ENCODE measurements around the gene TMEM150A.
"Not testable (repeated sequence)": the region's sequence is repeated elsewhere in the genome, so short reads cannot be mapped to it uniquely, and the experiment has no call there.

Gene TMEM150A

DNA sequence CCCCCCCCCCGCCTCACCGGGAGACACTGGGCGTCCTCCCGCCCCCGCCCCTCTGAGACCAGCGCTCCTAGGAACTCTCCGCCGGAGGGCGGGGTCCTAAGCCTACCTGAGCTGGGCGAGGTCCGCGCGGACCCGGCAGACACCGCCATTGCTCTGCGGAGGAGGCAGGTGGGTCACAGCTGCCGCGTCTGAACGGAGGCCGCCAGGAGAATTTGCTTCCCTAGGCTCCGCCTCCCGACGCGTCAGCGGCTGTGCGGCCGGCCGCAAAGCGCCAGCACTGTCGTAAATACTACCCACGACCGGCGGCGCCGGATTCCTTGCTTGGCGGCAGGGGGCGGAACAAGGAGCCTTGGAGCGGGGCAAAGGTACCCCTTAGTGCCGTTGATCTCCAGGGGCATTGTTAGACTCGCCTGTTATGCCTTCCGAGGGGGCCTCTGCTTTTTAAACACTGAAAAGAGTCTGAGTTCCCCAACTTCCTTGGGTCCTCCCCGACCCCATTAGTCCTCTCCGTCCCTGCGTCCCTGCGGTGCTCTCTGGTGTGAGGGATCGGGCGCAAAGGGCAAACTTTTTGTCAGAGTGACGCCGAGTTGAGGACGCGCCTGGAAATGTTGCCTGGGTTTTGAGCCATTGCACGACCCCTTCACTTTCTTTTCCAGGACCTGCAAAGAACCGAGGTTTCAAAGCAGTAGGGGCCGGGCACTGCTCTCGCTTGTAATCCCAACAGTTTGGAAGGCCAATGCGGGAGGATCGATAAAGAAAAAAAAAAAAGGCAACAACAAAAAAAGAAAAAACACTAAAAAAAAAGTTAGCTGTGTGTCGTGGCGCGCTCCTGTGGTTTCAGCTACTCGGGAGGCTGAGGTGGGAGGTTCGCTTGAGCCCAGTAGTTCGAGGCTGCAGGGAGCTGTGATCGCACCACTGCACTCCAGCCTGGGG is 41.0 kb downstream of the TMEM150A start, which contains the start of gene GGCX:
TSS of gene GGCX (minus strand) at position 214 of the 933 bp plus-strand sequence. CDS start at position 149, 65 bp downstream.
- DNase-seq, result peak; percentile 92

DNA sequence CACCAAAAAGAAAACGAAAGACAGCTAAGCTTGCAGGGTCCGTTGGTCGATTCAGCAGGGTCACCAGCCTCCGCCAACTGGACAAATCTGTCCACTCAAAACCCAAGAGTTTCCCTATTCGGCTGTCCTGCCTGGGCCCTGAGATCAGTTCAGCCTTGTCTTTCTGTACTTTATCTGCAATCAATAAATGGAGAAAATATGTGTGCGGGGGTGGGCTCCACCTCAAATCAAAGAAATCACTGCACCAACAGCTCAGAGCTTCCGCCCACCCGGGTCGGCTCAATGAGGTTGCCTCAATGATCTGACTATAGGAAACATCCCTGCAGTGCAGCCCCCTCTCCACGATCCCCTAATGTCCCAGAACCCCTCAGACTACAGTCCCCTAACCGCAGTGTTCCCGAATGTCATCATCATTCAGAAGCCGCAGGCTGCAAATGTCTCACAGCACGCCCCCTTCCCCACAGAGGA is 41.7 kb downstream of the TMEM150A start:
- no peak for DNase-seq

- DNase-seq, result not testable (repeated sequence)
These were observed 42.1 kb downstream of the TMEM150A start for GRCh38 chr2:85560403-85560726.

GRCh38 chr2:85558160-85558559 is 44.3 kb downstream of the TMEM150A start:
- DNase-seq, result no peak

- DNase-seq, result no peak
These were observed 45.4 kb downstream of the TMEM150A start for GRCh38 chr2:85557130-85557529.

- DNase-seq, result no peak
These were observed 47.4 kb downstream of the TMEM150A start for GRCh38 chr2:85554980-85555612.

DNA sequence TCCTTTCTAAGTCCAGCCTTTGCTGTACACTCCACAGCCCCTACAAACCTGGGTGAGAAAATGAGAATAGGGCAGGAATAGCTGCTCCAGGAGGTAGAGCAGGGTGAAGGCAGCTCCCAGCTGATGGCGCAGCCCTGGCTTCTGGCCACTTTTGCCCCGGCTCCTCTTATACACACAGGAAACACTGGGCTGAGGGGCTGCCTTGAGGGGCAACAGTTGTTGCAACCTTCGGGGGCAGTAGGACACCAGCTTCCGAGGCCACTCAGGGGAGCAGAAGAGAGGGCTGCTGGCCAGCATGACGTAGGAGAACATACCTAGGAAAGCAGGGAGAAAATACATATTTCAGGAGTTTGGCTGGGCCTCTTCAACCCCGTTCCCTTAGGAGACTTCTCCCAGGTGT is 49.3 kb downstream of the TMEM150A start:
- no peak for DNase-seq

DNA sequence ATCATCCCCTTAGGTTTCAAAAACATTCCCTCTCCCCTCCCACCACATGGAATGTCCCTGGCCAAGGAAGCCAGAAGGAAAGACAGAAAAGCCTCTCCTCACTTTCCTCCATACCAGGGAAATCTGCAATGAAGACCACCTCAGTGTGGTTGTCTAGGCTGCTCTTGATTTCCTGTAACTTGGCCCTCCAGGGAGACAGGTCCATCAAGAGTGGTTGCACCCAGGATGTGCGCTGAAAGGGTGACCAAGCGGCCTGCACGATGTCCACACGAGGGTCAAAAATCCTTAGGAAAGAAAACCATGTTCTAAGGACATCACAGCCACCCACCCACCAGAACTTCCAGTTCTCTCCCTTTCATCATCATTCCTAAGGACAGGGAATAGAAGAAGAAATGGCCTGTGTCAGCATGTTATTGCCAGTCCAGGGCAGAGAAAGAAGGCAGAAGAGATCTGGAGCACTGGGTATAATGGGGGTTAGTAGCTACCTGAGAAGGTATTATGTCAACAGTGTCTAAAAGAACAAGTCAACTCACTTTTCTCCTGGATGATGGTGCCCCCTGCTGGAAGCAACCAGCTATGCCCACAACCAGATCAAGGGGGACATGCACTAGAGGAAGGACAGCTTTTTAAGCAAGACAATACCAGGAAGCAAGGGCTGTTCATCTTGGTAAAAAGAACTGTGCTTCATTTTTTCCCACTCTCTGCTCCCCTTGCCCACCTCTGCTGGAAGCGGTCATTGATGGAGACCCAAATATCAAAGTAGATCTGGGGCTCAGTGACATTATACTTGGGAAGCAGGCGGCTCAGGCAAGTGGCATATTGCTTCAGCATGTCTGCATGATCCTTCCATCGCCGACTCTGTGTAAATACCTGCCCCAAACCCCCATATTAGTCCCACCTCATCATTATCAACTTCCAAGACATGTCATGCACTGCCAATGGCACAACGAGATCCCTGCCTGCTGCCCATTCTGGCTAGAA is 50.5 kb downstream of the TMEM150A start:
- peak; percentile 78 for DNase-seq

DNA sequence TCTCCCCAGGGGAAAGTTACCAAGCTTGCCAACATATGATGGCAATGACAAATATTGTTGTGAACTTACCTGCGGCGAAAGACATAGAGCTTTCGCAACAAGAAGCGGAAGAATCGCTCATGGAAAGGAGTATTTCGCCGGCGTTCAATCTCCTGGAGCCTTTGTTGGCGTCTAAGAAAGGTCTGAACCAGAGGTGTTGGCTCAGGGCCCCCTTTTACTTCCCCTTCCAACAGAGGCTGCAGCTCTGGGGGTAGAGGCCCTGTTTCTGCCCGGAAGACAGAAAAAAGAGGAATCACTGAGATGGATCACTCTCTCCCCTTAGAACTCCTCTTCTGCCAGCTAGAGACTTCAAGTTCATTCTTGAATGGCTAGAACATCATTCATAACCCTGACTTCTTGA is 52.0 kb downstream of the TMEM150A start:
- DNase-seq, result no peak

DNA sequence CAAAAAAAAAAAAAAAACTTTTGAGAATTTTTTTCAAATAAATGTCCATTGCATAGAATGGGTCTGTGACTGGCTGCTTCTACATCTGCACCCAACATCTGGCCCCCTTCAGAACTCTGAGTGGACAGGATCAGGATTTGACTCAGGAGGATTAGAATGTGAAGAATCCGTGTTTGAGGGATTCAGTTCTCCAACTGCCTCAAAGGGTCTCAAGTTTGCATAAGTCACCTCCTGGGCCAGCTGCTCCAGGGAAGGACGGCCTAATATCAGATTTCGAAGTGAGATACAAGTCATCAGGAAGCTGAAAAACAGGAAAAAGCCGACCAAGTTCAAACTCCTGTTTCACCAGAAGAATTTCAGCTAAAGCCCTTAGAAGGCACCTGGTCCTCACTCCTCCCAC is 52.7 kb downstream of the TMEM150A start:
- no peak for DNase-seq

DNA sequence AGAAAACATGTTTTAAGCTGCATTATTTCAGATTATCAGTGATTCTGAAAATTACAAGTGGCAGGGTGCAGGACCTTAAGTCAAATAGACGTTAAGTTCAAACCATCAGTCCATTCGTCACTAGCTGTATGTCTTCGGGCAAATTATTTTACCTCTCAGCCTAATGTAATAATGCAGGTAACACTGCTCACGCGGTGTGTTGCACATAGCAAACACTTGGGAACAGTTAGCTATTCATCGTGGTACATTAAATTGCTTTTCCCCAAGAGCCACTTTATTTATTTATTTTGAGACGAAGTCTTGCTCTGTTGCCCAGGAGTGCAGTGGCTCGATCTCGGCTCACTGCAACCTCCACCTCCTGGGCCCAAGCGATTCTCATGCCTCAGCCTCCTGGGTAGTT is 53.4 kb downstream of the TMEM150A start:
- no peak for DNase-seq

DNA sequence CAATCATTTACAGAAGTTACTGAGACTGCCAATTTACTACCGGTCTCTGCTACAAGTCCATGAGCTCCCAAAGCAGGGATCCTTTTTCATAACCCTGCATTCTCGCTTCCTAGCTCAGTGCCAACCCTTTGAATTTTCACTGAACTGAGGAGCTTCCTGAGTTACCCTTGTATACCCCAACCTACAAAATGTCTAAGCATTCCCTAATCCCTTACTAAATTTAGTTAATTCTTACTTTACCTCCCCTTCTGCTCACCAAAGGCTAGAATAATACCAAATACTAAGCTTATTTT is 53.9 kb downstream of the TMEM150A start:
- DNase-seq, result no peak

Data from stimulated activated CD4-positive, alpha-beta T cell treated with anti-CD3 and anti-CD28 coated beads, Interleukin-12 subunit alpha, Interleukin-12 subunit beta, amount 100 ng/mL, for 4 hours (primary cell).